HG03064 (cell line): ENCODE measurements around the gene S100A10.
A peak's percentile ranks its signal among the peaks of the same experiment; 100 is the strongest.

ENCODE experiments used
- ATAC-seq: cut with Tn5 transposase; IDR thresholded peaks from one replicate; pipeline ENCODE4 v1.9.1; 2021; ENCODE audit warnings: low read depth; ENCODE audit not compliant: unreplicated experiment

The S100A10 gene

GRCh38 chr1:151993734-151994496, at the start of gene S100A10:
Gene S100A10 (minus strand): TSS chr1:151993859. CDS start chr1:151986230, 7,629 bp downstream.
- ATAC-seq, result no peak

- no peak for ATAC-seq
These were observed 48.4 kb upstream of the S100A10 start for GRCh38 chr1:152042030-152042429.

- no peak for ATAC-seq
These were observed 46.2 kb upstream of the S100A10 start for GRCh38 chr1:152039886-152040285.

GRCh38 chr1:152039461-152039860, 45.8 kb upstream of the S100A10 start:
- no peak for ATAC-seq

- ATAC-seq, result no peak
These were observed 45.2 kb upstream of the S100A10 start for GRCh38 chr1:152038871-152039270.

- ATAC-seq, result peak; percentile 42
These were observed 42.9 kb upstream of the S100A10 start, which contains the start of gene S100A11 for GRCh38 chr1:152036267-152037216. Gene S100A11 (minus strand): TSS chr1:152037004. CDS start chr1:152036915, 89 bp downstream.

- no peak for ATAC-seq
These were observed 42.0 kb upstream of the S100A10 start for GRCh38 chr1:152035539-152036266.

- no peak for ATAC-seq
These were observed 41.2 kb upstream of the S100A10 start for GRCh38 chr1:152034654-152035538.

- no peak for ATAC-seq
These were observed 40.6 kb upstream of the S100A10 start for GRCh38 chr1:152034324-152034653.

- ATAC-seq, result no peak
These were observed 36.2 kb upstream of the S100A10 start for GRCh38 chr1:152029929-152030211.

- no peak for ATAC-seq
These were observed 35.7 kb upstream of the S100A10 start for GRCh38 chr1:152029144-152029928.

- no peak for ATAC-seq
These were observed 33.2 kb upstream of the S100A10 start for GRCh38 chr1:152026895-152027294.

GRCh38 chr1:152024223-152024622, 30.6 kb upstream of the S100A10 start:
- ATAC-seq, result no peak

- ATAC-seq, result no peak
These were observed 29.6 kb upstream of the S100A10 start for GRCh38 chr1:152023221-152023620.

- no peak for ATAC-seq
These were observed 28.8 kb upstream of the S100A10 start for GRCh38 chr1:152022474-152022873.

GRCh38 chr1:152021569-152021968, 27.9 kb upstream of the S100A10 start:
- ATAC-seq, result no peak

GRCh38 chr1:152020849-152021248, 27.2 kb upstream of the S100A10 start:
- no peak for ATAC-seq

- no peak for ATAC-seq
These were observed 24.9 kb upstream of the S100A10 start for GRCh38 chr1:152018537-152018936.

GRCh38 chr1:152015766-152016165, 22.1 kb upstream of the S100A10 start:
- no peak for ATAC-seq
